NCI-H524 (cell line): ENCODE measurements around the gene LMF1.
"Not testable (repeated sequence)": the region's sequence is repeated elsewhere in the genome, so short reads cannot be mapped to it uniquely, and the experiment has no call there.

Experiments used
- DNase-seq, 2 experiments: peaks; one replicate each; lab custom pipeline; 2025; lab: John Stamatoyannopoulos, UW

Gene LMF1

DNA sequence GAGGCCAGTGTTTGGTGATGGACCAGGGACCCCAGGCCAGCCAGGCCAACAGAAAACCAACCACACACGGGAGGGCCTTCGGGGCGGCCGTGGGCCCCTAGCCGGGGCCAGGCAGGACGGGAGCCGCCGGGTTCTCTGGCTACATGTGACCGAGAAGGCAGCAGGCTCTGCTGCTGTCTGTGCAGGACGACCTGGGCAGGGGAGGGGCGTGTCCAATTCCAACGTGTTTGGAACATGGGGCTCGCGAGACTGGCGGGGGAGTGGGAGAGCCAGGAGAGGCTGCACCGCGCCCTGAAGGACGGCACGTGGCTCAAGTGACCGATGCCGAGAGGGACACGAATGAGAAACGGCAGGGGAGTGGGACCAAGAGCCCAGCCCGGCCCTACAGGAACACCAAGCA, 75.4 kb downstream of the LMF1 start:
- DNase-seq: no peak

DNA sequence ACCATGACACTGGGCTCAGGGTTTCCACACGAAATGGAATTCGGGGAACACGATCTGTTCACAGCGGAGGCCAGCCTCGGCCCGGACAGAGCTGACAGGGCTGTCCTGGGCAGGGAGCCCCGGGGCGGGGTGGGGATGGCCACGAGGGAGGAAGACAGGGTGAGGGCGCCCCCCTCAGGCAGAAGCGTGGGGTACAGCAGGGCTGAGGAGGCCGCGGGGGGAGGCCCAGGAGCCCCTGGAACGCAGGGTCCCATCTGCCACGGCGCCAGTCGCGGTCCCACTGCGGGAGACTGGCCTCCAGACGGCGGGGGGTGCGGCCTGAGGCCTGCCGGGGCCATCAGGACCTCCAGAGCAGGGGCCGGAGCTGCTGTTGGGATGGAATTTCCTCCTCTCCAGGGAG, 75.9 kb downstream of the LMF1 start:
- no peak for DNase-seq

DNA sequence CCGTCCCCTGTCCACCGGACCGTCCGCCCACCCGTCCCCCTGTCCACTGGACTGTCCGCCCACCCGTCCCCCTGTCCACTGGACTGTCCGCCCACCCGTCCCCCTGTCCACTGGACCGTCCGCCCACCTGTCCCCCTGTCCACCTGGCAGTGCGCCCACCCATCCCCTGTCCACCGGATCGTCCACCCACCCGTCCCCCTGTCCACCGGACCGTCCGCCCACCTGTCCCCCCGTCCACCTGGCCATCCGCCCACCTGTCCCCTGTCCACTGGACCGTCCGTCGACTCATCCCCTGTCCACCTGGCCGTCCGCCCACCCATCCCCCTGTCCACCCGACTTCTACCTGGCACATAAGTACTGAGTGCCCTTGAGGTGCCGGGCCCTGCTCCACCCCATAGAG, 76.6 kb downstream of the LMF1 start:
- no peak for DNase-seq

DNA sequence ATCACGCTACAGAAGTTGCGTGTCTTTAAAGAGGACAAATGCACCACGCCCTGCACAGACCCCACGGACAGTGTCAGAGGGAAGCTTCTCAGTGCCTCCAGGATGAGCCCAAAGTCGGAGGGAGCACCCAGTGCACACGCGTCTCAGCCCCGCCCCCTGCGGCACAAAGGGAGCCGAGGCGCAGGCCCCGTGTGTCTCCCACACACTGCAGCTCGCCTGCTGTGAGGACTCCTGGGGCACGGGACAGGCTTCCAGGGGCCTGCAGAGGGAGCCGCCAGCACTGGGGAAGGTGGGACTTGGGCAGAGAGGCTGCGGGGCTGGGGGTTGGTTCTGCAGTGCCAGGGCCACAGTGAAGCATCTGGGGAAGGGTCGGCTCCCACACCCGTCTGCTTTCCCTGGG, 77.4 kb downstream of the LMF1 start:
- DNase-seq: peak in 1 of 2 experiments; percentile 28

DNA sequence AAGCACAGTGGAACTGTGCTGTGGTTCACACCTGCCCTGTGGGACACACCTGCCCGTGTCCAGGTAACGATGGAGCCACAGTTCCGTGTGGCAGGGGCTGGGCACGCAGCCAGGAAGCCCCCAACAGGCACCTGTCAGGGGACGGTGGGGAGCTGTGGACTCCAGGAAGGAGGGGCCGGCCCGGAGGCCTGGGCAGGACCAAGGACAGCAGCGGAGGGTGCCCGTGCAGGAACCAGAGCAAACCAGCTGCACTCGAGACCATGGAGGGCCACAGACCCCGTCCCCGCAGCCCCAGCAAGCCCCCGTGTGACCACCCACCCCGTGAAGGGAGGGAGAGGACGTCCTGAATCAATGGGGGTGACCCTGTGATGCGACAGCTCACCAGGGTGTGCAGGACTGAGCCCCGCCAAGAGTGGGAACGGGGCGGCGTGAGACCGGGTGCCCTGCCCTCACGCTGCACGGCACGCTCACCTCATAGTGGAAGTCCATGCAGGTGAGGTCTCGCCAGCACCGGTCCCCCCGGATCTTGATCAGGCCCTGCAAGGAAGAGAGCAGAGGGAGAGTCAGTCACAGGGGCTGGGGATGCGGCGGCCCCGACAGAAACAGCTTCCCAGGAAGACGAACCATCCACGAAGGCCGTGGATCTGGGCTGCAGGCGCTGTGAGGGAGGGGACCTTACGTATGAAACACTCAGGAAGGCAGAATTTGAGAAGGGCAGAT, 78.1 kb downstream of the LMF1 start:
- DNase-seq: no peak

DNA sequence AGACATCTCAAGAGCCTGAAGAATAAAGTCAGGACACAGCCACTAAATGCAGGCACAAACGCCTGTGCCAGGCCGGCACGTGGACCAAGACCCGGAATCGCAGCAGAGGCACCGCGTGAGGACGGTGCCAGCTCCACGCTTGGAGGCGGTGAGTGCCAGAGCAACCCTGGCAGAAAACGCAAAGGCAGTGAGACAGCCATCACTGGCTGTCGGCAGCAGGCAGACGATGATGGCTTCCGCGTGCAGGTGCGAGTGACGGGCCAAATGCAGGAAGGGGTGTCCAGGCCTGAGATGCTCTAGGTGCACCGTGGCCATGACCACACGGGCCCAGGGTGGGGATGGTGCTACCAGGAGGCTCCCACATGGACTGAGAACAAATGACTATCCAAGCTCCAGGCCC, 78.8 kb downstream of the LMF1 start:
- no peak for DNase-seq

DNA sequence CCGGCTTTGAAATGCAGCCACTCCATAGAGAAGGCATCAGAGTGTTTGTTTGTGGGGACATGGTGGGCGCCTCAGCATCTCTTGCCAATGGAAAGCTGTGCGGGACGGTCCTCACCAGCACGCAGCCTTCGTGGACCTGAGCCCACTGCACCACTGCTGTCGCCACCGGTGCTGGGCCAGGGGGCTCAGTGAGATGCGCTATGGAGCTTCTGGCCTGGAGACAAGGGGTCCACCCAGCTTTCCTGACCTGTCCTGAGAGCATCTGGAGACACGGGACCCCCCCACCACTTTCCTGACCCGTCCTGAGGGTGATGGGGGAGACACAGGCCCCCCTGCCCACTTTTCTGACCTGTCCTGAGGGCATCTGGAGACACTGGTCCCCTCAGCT, 79.4 kb downstream of the LMF1 start:
- no peak for DNase-seq

DNA sequence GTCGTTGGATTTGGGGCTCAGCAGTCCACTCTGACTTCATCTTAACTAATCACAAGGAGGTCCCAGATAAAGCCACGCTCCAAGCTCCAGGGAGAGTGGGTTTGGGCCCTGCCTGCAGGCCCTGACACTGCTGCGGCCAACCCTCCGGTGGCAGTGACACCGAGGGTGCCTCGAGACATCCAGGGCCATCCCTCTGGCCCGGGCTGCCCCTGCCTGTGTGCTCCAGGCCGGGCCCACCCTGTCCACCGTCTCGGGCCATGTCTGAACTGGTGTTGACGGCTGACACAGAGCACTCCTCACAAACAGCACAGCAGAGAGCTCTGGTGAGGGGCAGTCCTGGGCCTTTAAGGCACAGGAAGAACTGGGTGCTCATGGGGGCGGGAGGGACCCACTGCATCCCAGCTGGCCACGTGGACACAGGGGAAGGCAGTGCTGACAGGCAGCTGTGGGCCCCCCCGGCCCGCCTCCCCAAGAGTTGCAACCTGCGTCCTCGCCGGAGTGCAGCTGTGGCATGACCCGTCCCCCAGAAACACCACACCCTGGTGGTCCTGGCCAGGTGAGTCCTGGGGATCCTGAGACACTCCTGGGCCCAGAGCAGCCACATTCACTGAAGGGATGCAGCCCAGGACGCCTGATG, 80.0 kb downstream of the LMF1 start:
- DNase-seq: no peak

DNA sequence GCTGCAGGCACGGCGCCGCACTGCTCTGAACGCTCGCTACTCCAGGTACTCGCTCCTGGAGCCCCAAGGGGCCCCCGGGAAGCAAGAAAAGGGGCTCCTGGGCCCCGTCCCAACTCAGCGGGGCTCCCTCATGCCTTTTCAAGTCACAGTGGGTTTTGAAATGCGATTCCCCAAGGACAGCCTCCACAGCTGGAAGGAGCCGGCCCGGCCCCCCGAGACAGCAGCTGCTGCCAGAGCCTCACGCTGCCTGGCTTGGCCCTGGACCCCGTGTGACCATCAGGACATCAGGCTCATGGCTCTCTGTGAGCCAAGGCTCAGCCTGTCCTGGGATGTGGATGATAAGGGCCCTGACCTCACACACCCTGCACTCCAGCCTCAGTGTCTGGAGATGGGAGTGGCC, 80.6 kb downstream of the LMF1 start:
- DNase-seq: no peak

DNA sequence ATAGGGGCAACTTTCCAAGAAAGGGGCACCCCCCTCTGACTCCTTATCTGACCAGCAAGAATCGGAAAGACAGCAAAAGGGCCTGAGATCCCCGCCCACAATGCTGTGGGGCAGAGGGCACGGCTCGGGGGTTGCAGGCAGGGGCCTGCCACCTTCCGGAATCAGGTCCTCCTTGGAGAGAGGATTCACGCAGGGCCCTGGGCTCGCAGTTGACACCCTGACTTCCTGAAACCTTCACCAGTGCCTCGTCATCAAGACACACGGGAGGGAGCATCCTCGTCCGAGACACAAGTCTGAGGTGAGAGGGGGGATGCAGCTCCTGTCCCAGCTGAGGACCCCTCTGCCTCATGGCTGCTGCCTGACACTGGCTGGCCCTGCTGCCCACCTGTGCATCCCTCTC, 81.2 kb downstream of the LMF1 start:
- no peak for DNase-seq

DNA sequence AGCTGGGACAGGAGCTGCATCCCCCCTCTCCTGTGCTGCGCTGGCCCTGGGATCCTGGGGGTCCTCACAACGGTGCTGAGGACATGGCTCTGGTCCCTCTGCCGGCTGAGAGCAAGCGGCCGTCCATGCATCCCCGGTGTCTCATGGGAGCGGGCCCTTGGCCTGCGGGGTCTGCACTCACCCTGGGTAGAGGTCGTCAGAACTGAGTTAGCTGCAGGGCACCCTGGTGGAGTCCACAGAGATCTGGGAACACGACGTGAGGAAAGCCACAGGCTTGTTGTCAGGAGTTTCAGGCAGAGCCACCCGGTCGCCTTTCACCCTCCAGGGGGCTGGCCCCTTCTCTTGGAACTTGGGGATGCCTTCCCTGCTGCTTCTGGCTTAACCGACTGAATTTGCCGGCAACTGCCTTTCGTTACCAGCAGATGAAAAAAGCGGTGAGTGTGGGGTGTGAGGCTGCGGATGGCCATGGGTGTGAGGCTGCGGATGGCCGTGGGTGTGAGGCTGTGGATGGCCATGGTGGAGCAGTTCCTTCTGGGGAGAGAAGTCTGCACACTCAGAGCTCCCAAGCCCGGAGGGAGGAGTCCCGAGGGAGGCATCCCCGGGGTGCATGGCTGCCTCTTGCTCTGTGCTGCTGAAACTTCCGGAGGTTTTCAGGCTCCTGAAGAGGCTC, 81.7 kb downstream of the LMF1 start:
- no peak for DNase-seq

DNA sequence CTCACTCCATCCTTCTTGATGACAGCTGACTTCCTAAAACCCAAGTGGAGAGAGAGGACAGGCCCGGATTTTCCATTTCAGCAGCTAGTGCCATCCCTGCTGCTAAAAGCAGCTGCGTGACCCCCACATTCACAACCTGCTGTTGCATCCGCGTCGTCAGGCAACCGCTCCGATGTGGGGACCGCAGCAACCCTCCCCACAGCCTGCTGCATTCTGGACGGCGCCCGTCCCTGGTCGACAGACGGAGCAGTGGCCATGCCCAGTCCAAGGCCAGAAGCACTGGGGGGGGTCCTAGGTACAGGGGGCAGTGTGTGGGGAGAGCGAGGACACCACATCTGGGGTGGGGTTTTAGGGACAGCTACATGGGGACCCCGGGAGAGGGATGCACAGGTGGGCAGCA, 82.3 kb downstream of the LMF1 start:
- DNase-seq: not testable (repeated sequence)

DNA sequence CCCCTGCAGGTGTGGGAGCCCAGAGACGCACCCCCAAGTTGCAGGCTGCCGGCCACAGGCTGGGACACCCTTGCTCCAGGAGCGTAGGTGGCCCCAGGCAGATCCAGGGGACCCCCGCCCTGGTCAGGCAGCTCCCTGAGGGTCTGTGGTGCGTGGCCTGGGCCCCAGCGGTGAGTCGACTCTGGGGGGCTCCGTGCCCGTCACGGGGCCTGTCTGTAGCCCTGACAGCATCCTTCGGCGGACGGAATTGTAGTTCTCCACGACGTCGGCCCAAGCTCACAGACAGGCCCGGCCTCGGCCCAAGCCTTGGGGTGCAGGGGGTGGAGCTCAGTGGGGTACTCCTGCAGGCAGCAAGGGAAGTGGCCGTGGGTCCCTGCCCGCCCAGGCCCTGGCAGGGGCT, 82.9 kb downstream of the LMF1 start:
- DNase-seq: no peak

DNA sequence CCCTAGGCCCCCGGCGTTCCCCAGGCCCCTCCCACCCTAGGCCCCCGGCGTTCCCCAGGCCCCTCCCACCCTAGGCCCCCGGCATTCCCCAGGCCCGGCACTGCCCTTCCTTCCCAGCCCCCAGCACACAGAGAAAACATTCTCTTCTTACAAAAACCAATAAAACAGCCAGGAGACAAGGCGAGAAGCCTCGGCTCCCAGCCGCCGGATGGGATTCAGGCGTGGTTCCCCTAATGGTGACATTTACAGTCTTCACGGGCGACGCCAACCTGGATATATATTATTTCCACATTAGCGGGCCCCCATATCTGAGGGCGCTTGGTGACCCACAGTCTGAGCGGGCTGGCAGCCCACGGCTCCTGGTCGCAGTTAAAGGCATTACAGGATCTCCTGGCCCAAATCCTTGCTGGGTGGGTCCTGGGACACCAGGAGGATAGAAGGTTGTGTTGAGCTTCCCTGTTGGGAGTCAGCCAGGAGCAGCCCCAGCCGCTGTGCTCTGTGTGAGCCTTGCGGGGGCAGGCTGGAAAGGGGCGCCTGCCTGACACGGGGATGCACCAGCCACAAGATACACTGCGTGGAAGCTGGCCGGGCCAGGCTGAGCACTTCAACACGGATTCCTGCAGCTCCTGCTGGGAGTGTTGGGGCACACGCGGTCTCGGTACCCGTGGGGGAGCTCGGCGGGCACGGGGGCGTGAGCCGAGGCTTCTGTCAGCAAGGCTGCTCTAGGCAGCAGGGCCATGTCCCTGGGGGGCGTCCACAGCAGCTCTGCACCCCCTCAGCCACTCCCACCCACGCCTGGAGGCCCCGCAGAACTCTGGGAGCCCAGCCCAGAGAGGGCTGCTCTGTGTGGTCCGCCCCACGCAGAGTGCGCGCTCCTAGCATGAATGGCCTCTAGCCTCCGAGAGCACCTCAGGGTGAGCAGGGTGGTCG, 83.7 kb downstream of the LMF1 start:
- DNase-seq: no peak

DNA sequence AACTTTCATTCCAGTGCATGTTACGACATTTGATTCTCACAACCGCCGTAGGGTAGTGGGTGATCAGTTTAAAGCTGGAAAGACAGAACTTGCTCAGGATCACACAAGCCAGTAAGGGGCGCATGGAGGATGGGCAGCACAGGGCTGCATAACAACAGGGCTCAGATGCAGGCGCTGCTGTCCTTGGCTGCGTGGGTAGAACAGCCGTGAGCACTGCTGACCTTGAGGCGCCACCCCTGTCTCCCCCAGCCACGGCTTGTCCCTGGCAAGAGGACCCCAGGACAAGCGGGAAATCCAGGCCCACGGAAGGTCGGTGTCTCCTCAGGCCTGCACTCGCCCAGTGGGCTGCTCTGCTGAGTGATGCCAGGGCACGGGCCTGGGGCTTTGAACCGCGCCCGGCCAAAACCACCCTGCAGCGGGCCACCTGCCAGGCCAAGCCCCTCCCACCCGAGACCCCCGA, 84.7 kb downstream of the LMF1 start:
- no peak for DNase-seq

DNA sequence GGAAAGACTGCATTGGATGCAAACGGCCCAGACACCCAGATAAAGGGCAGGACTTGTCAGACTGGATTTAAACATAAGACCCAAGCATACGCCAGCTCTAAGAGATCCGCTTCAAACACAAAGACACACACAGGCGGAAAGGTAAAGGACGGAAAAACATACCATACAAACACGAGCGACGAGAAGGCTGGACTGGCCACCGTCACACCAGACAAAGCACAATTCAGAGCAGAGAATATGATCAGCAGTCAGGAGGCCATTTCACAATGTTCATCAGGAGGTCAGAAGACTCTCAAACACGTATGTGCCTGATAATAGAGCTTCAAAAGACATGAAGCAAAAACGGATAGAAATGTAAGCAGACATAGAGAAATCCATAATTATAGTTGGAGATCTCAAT, 85.4 kb downstream of the LMF1 start:
- no peak for DNase-seq

DNA sequence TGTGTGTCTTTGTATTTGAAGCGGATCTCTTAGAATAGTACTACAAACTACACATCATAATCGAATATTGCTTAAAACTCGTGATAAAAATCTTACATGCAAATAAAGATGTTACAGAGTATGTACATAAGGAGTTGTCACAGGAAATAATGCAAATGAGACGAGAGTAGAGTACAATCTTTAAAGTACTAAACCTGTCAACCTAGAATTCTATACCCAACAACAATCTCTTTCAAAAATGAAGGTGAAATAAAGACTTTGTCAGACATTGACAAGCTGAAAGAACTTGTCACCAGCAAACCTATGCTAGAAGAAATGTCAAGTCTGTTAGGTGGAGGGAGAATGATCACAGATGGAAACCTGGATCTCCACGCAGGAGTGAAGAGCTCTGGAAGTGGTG, 86.6 kb downstream of the LMF1 start:
- DNase-seq: no peak

DNA sequence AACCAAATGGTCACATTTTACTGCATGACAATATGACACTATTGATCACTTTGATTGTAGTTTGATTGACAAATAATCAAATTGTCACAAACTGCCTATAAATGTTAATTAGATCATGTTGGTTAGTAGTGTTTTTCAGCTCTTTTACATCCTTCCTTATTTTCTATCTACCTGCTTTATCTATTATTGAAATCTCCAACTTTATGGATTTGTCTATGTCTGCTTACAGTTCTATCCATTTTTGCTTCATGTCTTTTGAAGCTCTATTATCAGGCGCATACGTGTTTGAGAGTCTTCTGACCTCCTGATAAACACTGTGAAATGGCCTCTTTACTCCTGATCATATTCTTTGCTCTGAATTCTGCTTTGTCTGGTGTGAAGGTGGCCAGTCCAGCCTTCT, 87.0 kb downstream of the LMF1 start:
- DNase-seq: no peak

DNA sequence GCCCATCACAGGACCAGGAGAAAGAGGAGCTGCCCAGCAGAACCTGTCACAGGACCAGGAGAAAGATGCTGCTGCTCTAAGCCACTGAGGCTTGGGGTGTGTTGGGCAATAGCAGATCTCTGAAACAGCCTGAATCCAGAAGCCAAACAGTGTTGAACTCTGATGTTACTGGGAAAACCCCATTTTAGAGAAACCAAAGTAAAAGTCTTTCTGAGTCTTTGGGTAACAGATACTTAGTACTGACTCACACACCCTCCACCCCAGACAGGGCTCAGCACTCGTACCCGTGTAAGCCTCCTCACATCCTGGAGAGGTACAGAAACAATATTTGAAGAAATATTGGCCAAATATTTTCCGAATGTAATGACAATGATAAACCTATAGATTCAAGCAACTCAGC, 87.4 kb downstream of the LMF1 start:
- no peak for DNase-seq

DNA sequence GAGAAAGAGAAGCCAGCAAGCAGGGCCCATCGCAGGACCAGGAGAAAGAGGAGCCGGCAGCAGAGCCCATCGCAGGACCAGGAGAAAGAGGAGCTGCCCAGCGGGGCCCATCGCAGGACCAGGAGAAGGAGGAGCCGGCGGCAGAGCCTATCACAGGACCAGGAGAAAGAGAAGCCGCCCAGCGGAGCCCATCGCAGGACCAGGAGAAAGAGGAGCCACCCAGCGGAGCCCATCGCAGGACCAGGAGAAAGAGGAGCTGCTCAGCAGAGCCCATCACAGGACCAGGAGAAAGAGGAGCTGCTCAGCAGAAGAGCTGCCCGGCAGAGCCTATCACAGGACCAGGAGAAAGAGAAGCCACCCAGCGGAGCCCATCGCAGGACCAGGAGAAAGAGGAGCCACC, 88.1 kb downstream of the LMF1 start:
- not testable (repeated sequence) for DNase-seq

DNA sequence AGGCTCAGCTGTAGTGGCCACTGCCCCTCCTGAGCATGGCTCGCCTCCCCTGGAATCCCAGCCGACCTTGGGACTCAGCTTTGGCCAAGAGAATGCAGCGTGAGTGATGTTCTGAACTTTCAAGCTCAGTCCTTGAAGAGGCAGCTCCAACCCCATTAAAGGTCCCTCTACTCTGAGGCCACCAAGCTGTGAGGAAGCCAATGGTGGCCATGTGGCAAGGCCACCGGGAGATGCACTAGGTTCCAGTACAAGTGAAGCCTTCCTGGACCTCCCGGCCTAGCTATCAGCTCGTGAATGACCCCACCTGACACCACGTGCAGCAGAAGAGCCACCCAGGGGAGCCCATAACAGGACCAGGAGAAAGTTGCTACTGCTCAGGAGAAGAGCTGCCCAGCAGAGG, 88.5 kb downstream of the LMF1 start:
- DNase-seq: no peak
